ENCODE data around the gene CHEK2. TPM values are rescaled to one million over a fixed set of nuclear protein-coding genes. Genes with fewer than 3 reads are reported as not detected.
"Not testable (repeated sequence)": the region's sequence is repeated elsewhere in the genome, so short reads cannot be mapped to it uniquely, and the experiment has no call there.

Gene CHEK2
- total and polyA plus RNA-seq, 8 donors: 12.5 to 27.1 (median 19.7) TPM

GRCh38 chr22:28680813-28681490 is 60.7 kb downstream of the CHEK2 start:
- H3K36me3 ChIP-seq; DNase-seq; H3K9me3 ChIP-seq; H3K27ac ChIP-seq; ATAC-seq; H3K4me3 ChIP-seq; intact Hi-C loops (cut with DNase I): not testable (repeated sequence)
- Histone ChIP-seq H3K4me1 (peaks cover 3 to 28% of the 10 kb centered on the region in 2 donors), H3K27me3 (peaks cover 0 to 68% of the 10 kb centered on the region in 2 donors)

DNA sequence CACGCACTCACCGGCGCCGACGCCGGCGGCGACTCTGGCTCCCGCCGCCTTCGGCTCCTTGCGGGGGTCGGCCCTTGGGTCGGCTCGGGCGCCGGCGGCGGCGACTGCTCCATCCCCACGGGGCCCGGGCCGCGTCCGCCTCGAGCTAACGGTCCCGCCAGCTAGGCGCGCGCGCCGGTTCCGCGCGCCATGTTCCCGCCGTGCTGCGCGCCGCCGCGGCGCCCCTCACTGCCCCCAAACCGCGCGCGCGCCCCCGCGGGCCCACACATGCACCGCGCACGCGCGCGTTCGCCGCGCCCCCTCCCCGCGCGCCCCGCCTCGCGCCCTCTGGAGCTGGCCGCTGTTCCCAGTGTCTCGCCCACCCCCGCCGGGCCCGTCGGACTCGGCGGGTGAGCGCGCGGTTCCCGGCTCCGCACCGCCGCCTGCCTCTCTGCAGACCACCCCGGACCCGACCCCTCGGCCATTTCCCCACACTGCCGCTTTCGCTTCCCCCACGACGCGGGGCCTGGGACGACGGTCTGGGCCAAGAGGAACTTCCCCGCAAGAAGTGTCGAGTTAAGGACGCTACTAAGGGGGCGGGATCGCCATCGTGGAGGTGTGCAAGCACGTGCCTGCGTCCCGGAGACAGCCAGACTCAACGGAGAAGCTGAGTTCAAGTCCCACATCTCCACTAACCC is 61.9 kb downstream of the CHEK2 start, which contains the start of gene TTC28:
Gene TTC28 (minus strand): TSS at position 230 of the 677 bp plus-strand sequence. CDS start 117 bp downstream, at position 113.
- ATAC-seq (peak; percentile 54), DNase-seq (peak; percentile 71 to 93 (median 90))
- H3K36me3 ChIP-seq; H3K9me3 ChIP-seq; intact Hi-C loops (cut with DNase I): not testable (repeated sequence)
- Histone ChIP-seq H3K27me3 (peaks cover 0 to 80% of the 10 kb centered on the region in 2 donors), H3K27ac (peak within 1 kb of the TSS in 1 of 2 donors; percentile 73), H3K4me1 (peaks cover 3 to 35% of the 10 kb centered on the region in 2 donors), H3K4me3 (peak within 1 kb of the TSS; percentile 64 to 67)

DNA sequence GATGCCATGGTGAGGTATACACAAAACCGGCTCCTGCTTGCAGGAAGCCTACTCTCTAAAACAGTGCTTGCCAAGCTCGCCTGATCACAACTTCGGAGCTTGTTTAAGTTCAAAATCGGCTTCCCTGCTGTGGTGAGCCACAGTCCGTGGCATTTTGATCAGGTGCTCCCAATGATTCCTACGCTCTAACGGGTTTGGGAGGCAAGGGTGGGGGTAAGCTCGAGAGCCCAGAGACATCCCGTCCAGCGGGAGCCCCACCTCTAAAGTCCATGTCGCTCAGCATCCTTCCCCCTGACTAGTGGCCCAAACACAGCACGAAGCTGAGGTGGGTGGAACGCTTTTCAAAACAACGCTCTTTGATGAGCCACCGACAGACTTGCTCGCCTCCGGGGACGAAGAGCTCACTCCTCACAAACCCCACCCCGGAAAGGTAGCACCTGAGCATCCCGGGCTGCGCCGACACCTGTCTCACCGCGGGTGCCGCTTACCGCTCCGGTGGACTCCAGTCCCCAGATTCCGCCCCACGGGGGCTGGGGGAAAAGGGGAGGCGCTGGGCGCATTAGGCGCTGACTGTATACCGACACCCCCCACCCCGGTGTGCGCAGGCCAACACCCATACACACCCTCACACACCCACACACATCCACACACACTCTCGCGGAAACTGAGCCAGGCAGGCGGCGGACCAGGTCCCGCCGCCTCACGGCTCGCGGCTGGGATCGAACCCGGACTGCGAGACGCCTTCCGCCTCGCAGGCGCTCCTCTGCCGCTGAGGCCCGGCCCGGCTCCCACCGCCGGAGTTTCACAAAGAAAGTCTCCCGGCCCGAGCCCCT is 62.6 kb downstream of the CHEK2 start:
- ATAC-seq; H3K9me3 ChIP-seq; intact Hi-C loops (cut with DNase I); H3K36me3 ChIP-seq: not testable (repeated sequence)
- peak overlapping the region in 1 of 2 donors; percentile 73 for H3K27ac ChIP-seq
- peak in 2 of 4 donors; percentile 35 to 83 for DNase-seq
- H3K4me1 ChIP-seq: peaks cover 3 to 43% of the 10 kb centered on the region in 2 donors
- H3K27me3 ChIP-seq: peaks cover 0 to 85% of the 10 kb centered on the region in 2 donors
- peak overlapping the region; percentile 64 to 67 for H3K4me3 ChIP-seq

GRCh38 chr22:28678170-28678569 is 63.5 kb downstream of the CHEK2 start:
- H3K27ac ChIP-seq: peak overlapping the region in 1 of 2 donors; percentile 73
- intact Hi-C loops (cut with DNase I); DNase-seq; H3K36me3 ChIP-seq; ATAC-seq; H3K9me3 ChIP-seq: not testable (repeated sequence)
- H3K4me3 ChIP-seq: peak overlapping the region in 1 of 2 donors; percentile 67
- H3K27me3 ChIP-seq: peaks cover 0 to 92% of the 10 kb centered on the region in 2 donors
- H3K4me1 ChIP-seq: peaks cover 3 to 47% of the 10 kb centered on the region in 2 donors

GRCh38 chr22:28674121-28674563 is 67.5 kb downstream of the CHEK2 start:
- intact Hi-C loops (cut with DNase I): no loop called here
- Histone ChIP-seq H3K4me1 (peaks cover 0 to 36% of the 10 kb centered on the region in 2 donors), H3K27ac (no peak overlapping the region), H3K9me3 (peaks cover 0 to 2% of the 10 kb centered on the region in 2 donors), H3K4me3 (no peak overlapping the region), H3K36me3 (no peaks in the 10 kb centered on the region), H3K27me3 (peaks cover 0 to 86% of the 10 kb centered on the region in 2 donors)
- TF ChIP-seq, protein P1, sequence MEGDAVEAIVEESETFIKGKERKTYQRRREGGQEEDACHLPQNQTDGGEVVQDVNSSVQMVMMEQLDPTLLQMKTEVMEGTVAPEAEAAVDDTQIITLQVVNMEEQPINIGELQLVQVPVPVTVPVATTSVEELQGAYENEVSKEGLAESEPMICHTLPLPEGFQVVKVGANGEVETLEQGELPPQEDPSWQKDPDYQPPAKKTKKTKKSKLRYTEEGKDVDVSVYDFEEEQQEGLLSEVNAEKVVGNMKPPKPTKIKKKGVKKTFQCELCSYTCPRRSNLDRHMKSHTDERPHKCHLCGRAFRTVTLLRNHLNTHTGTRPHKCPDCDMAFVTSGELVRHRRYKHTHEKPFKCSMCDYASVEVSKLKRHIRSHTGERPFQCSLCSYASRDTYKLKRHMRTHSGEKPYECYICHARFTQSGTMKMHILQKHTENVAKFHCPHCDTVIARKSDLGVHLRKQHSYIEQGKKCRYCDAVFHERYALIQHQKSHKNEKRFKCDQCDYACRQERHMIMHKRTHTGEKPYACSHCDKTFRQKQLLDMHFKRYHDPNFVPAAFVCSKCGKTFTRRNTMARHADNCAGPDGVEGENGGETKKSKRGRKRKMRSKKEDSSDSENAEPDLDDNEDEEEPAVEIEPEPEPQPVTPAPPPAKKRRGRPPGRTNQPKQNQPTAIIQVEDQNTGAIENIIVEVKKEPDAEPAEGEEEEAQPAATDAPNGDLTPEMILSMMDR (IDR thresholded peaks at IDR 0.05): no peak
- DNase-seq: no peak
- peak; percentile 45 for ATAC-seq

DNA sequence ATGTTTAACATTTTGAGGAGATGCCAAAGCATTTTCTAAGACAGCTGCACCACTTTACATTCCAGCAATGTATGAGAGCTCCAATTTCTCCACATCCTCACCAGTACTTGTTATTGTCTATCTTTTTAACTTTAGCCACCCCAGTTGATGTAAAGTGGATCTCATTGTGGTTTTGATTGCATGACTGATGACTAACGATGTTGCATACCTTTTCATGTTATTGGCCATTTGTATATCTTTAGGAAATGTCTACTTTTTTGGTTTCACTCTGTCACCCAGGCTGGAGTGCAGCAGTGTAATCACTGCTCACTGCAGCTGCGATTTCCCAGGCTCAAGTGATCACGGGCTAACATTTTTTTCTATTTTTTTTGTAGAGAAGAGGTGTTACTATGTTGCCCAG is 70.9 kb downstream of the CHEK2 start:
- TF ChIP-seq, protein P1 (IDR thresholded peaks at IDR 0.05): no peak
- no peak for ATAC-seq
- H3K27ac ChIP-seq: no peak overlapping the region

More for the DNA sequence above, 70.9 kb downstream of the CHEK2 start:
- no peak for DNase-seq
- intact Hi-C loops (cut with DNase I): no loop called here
- H3K4me1 ChIP-seq: peaks cover 0 to 19% of the 10 kb centered on the region in 2 donors
- peaks cover 0 to 2% of the 10 kb centered on the region in 2 donors for H3K9me3 ChIP-seq
- H3K4me3 ChIP-seq: no peak overlapping the region
- H3K36me3 ChIP-seq: no peaks in the 10 kb centered on the region
- peaks cover 0 to 52% of the 10 kb centered on the region in 2 donors for H3K27me3 ChIP-seq
